ENCODE measurements around the gene NEK6. TPM values are rescaled to one million over a fixed set of nuclear protein-coding genes. Genes with fewer than 3 reads are reported as not detected.

Gene NEK6
- total and polyA plus RNA-seq, 9 of the 15 experiments (the other 6 are each of a cell fraction or from before 2014, with no cell fraction given), result 3.1 to 19.0 (median 8.4) TPM

GRCh38 chr9:124388275-124389048, 130.7 kb downstream of the NEK6 start (continued):
- peak; percentile 56; the same call in 1 of the 2 replicates for TF ChIP-seq MGA (IDR thresholded peaks at IDR 0.05)
- TF ChIP-seq MYC (IDR thresholded peaks at IDR 0.05; ENCODE audit: low read depth, low read length), result peak; percentile 67
- no peak for TF ChIP-seq MYC (CRISPR knock-in tag; IDR thresholded peaks at IDR 0.05; ENCODE audit: borderline replicate concordance, low read depth)
- no peak for TF ChIP-seq SNIP1 (IDR thresholded peaks at IDR 0.05; ENCODE audit: low read depth)
- TF ChIP-seq ZBED1 (IDR thresholded peaks at IDR 0.05), result no peak
- TF ChIP-seq ZBTB33 (CRISPR knock-in tag; IDR thresholded peaks at IDR 0.05), result peak; percentile 98
- TF ChIP-seq KLF16 (IDR thresholded peaks at IDR 0.05), result 0 out of 2 replicates have a peak, but pooled peaks have one; percentile 22
- TF ChIP-seq NR2F6 (CRISPR knock-in tag; IDR thresholded peaks at IDR 0.05), result no peak
- TF ChIP-seq JUND (IDR thresholded peaks at IDR 0.05; ENCODE audit: borderline replicate concordance, low read depth, low read length), result peak; percentile 32; the same call in 1 of the 2 replicates
- peak; percentile 50; the same call in 1 of the 3 replicates for TF ChIP-seq JUND (tag; IDR thresholded peaks at IDR 0.05; ENCODE audit: borderline replicate concordance, low read depth, low read length)
- TF ChIP-seq DPF2 (IDR thresholded peaks at IDR 0.05), result peak; percentile 83
- peak; percentile 76 for TF ChIP-seq HDAC2 (IDR thresholded peaks at IDR 0.05)
- TF ChIP-seq ZNF253 (CRISPR knock-in tag; conservative IDR thresholded peaks at IDR 0.05), result no peak
- peak; percentile 44; the same call in 1 of the 2 replicates for TF ChIP-seq ZNF24 (IDR thresholded peaks at IDR 0.05)
- TF ChIP-seq ZNF384 (IDR thresholded peaks at IDR 0.05; ENCODE audit: low read depth, low read length), result no peak
- no peak for TF ChIP-seq PML (IDR thresholded peaks at IDR 0.05; ENCODE audit: low read length)
- no peak for TF ChIP-seq SMC3 (conservative IDR thresholded peaks at IDR 0.05; ENCODE audit: insufficient read depth, low read depth, low read length)

Measured in K562 (cell line).